PC-3 (cell line): Measurements from ENCODE around the gene SAMD3. TPM values are rescaled to one million over a fixed set of nuclear protein-coding genes. Genes with fewer than 3 reads are reported as not detected.

Experiments
- ATAC-seq: fragments of 200-7000 bp; cut with Tn5 transposase; 2 replicates; pipeline ENCODE4 v1.9.1; 2020; ENCODE audit warnings: mild to moderate bottlenecking, moderate library complexity
- BruUV-seq: library from RNA; stranded (reverse); fragments of 400-500 nt; replicated peaks from 2 replicates; lab custom pipeline; 2021; lab: Mats Ljungman, UMichigan
- CTCF ChIA-PET: fragments of 300-600 bp; sonication (Branson Sonifier 250); formaldehyde crosslinking; loops from one replicate; lab custom pipeline; 2022; ENCODE audit warnings: antibody characterized with exemption; lab: Charles Lee
- POLR2A ChIA-PET: fragments of 300-600 bp; sonication (Branson Sonifier 250); formaldehyde crosslinking; loops from one replicate; lab custom pipeline; 2022; ENCODE audit warnings: antibody characterized with exemption; ENCODE audit not compliant: unreplicated experiment; lab: Charles Lee
- DNase-seq: peaks from one replicate; pipeline ENCODE4 v3.0.0-alpha.2; 2015
- H2AFZ ChIP-seq: fragments of 300-600 bp; sonication (generic); 2 replicates; pipeline ENCODE4 v1.6.0; 2016; ENCODE audit warnings: antibody characterized with exemption, low read length
- H3F3A ChIP-seq: fragments of 300-600 bp; sonication (generic); one replicate; pipeline ENCODE4 v1.6.0; 2017; ENCODE audit warnings: antibody characterized with exemption, low read length, control low read depth, mild to moderate bottlenecking; ENCODE audit not compliant: unreplicated experiment
- H3K27ac ChIP-seq: fragments of 300-600 bp; sonication (generic); 2 replicates; pipeline ENCODE4 v1.5.1; 2016; ENCODE audit warnings: mild to moderate bottlenecking, low read length
- H3K27me3 ChIP-seq: fragments of 300-600 bp; sonication (generic); 2 replicates; pipeline ENCODE4 v1.6.1; 2016; ENCODE audit warnings: low read length, mixed read lengths
- H3K36me3 ChIP-seq: fragments of 300-600 bp; sonication (generic); 2 replicates; pipeline ENCODE4 v1.6.1; 2016; ENCODE audit warnings: low read depth, mixed run types, low read length, mixed read lengths
- H3K4me1 ChIP-seq: fragments of 300-600 bp; sonication (generic); 2 replicates; pipeline ENCODE4 v1.5.1; 2016; ENCODE audit warnings: low read length; ENCODE audit not compliant: insufficient read depth
- H3K4me2 ChIP-seq: fragments of 300-600 bp; sonication (generic); 2 replicates; pipeline ENCODE4 v1.6.0; 2016; ENCODE audit warnings: low read length
- H3K4me3 ChIP-seq: fragments of 300-600 bp; sonication (generic); 2 replicates; pipeline ENCODE4 v1.5.1; 2016; ENCODE audit warnings: mild to moderate bottlenecking, low read length, mixed read lengths
- H3K79me2 ChIP-seq: fragments of 300-600 bp; sonication (generic); 2 replicates; pipeline ENCODE4 v1.6.1; 2017; ENCODE audit warnings: low read length, mixed read lengths
- H3K9ac ChIP-seq: fragments of 300-600 bp; sonication (generic); 2 replicates; pipeline ENCODE4 v1.6.0; 2016; ENCODE audit warnings: mild to moderate bottlenecking, low read length
- H3K9me2 ChIP-seq: fragments of 300-600 bp; sonication (generic); replicated peaks from 2 replicates; pipeline ENCODE4 v1.6.1; 2016; ENCODE audit warnings: mixed run types, low read length, mixed read lengths
- H3K9me3 ChIP-seq: fragments of 300-600 bp; sonication (generic); 2 replicates; pipeline ENCODE4 v1.6.1; 2016; ENCODE audit warnings: low read length, mixed read lengths
- H4K20me1 ChIP-seq: fragments of 300-600 bp; sonication (generic); 2 replicates; pipeline ENCODE4 v1.6.1; 2016; ENCODE audit warnings: low read length, mixed read lengths
- CTCF ChIP-seq: fragments of 300-600 bp; sonication (generic); conservative IDR thresholded peaks from 2 replicates; pipeline ENCODE4 v1.5.1; 2017; ENCODE audit warnings: antibody characterized with exemption, low read depth, mild to moderate bottlenecking, low read length
- EZH2 ChIP-seq: fragments of 300-600 bp; sonication (generic); IDR thresholded peaks from one replicate; pipeline ENCODE4 v1.6.1; 2017; ENCODE audit warnings: antibody characterized with exemption, mild to moderate bottlenecking, low read length; ENCODE audit not compliant: unreplicated experiment
- EZH2phosphoT487 ChIP-seq: fragments of 300-600 bp; sonication (generic); IDR thresholded peaks from 2 replicates; pipeline ENCODE4 v1.6.1; 2018; ENCODE audit warnings: mild to moderate bottlenecking, antibody characterized with exemption, low read length, borderline replicate concordance
- intact Hi-C: fragments of 100-400 bp; cut with micrococcal nuclease; formaldehyde crosslinking; loops from 2 replicates; pipeline ENCODE4 v1.9.0; 2023
- total RNA-seq: library from RNA; depleted of rRNA; stranded (reverse); fragments of >200 nt; gene quantifications from 2 replicates; pipeline ENCODE4 v1.2.3, GENCODE V29; 2014

Gene SAMD3
- total RNA-seq, 1 experiment from 2014 or later: not detected

GRCh38 chr6:130164251-130164650, 58.5 kb downstream of the SAMD3 start:
- H3K4me2 ChIP-seq: no peak overlapping the region
- no TSS peak for BruUV-seq
- intact Hi-C loops: no loop called here

GRCh38 chr6:130163266-130163665, 59.5 kb downstream of the SAMD3 start:
- no peak overlapping the region for H3K4me3 ChIP-seq
- H3K9me3 ChIP-seq: no peaks in the 10 kb centered on the region
- no peak overlapping the region for H3K4me2 ChIP-seq
- no peaks in the 10 kb centered on the region for H3K36me3 ChIP-seq
- ATAC-seq (no peak), DNase-seq (no peak)
- no peaks in the 10 kb centered on the region for H3K9me2 ChIP-seq
- H3K27me3 ChIP-seq: no peaks in the 10 kb centered on the region; the same call in 1 of the 2 replicates
- no peak overlapping the region for H3K27ac ChIP-seq
- H3K9ac ChIP-seq: no peak overlapping the region
- TF ChIP-seq EZH2phosphoT487 (no peak), EZH2 (no peak), CTCF (no peak)
- no peaks in the 10 kb centered on the region for H3F3A ChIP-seq
- H2AFZ ChIP-seq: no peak overlapping the region
- no TSS peak for BruUV-seq
- POLR2A ChIA-PET: no interaction called here
- H3K4me1 ChIP-seq: no peaks in the 10 kb centered on the region
- no peaks in the 10 kb centered on the region for H3K79me2 ChIP-seq
- CTCF ChIA-PET: no interaction called here
- intact Hi-C loops: no loop called here
- H4K20me1 ChIP-seq: no peaks in the 10 kb centered on the region

More at GRCh38 chr6:130164251-130164650, 58.5 kb downstream of the SAMD3 start:
- H3K4me3 ChIP-seq: no peak overlapping the region
- ChIA-PET CTCF (no interaction called here), POLR2A (no interaction called here)
- no peaks in the 10 kb centered on the region for H3F3A ChIP-seq
- H3K27ac ChIP-seq: no peak overlapping the region
- no peaks in the 10 kb centered on the region for H3K4me1 ChIP-seq
- no peak overlapping the region for H3K9ac ChIP-seq
- H3K9me3 ChIP-seq: no peaks in the 10 kb centered on the region
- no peaks in the 10 kb centered on the region for H4K20me1 ChIP-seq
- no peaks in the 10 kb centered on the region for H3K79me2 ChIP-seq
- DNase-seq (no peak), ATAC-seq (no peak)
- H3K36me3 ChIP-seq: no peaks in the 10 kb centered on the region
- TF ChIP-seq CTCF: no peak
- no peak for TF ChIP-seq EZH2
- no peak for TF ChIP-seq EZH2phosphoT487
- no peak overlapping the region for H2AFZ ChIP-seq
- H3K27me3 ChIP-seq: no peaks in the 10 kb centered on the region; the same call in 1 of the 2 replicates
- no peaks in the 10 kb centered on the region for H3K9me2 ChIP-seq

- no peak overlapping the region for H3K9ac ChIP-seq
- H3K4me3 ChIP-seq: no peak overlapping the region
- H3K9me3 ChIP-seq: no peaks in the 10 kb centered on the region
- no peak overlapping the region for H2AFZ ChIP-seq
- CTCF ChIA-PET: no interaction called here
- H3K36me3 ChIP-seq: no peaks in the 10 kb centered on the region
- no peaks in the 10 kb centered on the region for H4K20me1 ChIP-seq
- no peak overlapping the region for H3K4me2 ChIP-seq
- POLR2A ChIA-PET: no interaction called here
- H3K27me3 ChIP-seq: no peaks in the 10 kb centered on the region; the same call in 1 of the 2 replicates
- no peak for DNase-seq
- no peaks in the 10 kb centered on the region for H3K79me2 ChIP-seq
- H3K27ac ChIP-seq: no peak overlapping the region
- no peaks in the 10 kb centered on the region for H3K4me1 ChIP-seq
- no peak for ATAC-seq
- H3K9me2 ChIP-seq: no peaks in the 10 kb centered on the region
- TF ChIP-seq CTCF: no peak
- H3F3A ChIP-seq: no peaks in the 10 kb centered on the region
- intact Hi-C loops: no loop called here
- BruUV-seq: no TSS peak
These were observed 60.3 kb downstream of the SAMD3 start for GRCh38 chr6:130162421-130162820.
